K562 (cell line): ENCODE measurements around the gene KCNH2. TPM values are rescaled to one million over a fixed set of nuclear protein-coding genes. Genes with fewer than 3 reads are reported as not detected.

Experiments used
- ATAC-seq: fragments of 200-7000 bp; cut with Tn5 transposase; 3 replicates; pipeline ENCODE4 v1.9.1; 2020; ENCODE audit warnings: moderate library complexity
- BruUV-seq: library from RNA; stranded (reverse); fragments of 400-500 nt; replicated peaks from 2 replicates; lab custom pipeline; 2021; lab: Mats Ljungman, UMichigan
- CTCF ChIA-PET: fragments of 300-600 bp; formaldehyde crosslinking; extraction: SDS; loops from one replicate; lab custom pipeline; 2021; ENCODE audit warnings: low intra/inter-chr PET ratio; lab: Yijun Ruan, JAX
- POLR2A ChIA-PET: fragments of 300-600, 350-650 bp; sonication (Branson Sonifier 250); formaldehyde crosslinking; extraction: SDS; loops from one replicate; lab custom pipeline; 2021; ENCODE audit warnings: antibody characterized with exemption, inconsistent platforms; lab: Yijun Ruan, JAX
- DNase-seq, 4 experiments: peaks; one replicate each; pipeline versions ENCODE4 v3.0.0 to v3.0.0-alpha.2; 2011 to 2018; ENCODE audit warnings: low spot score in 3 of 4, mixed read lengths in 3 of 4; ENCODE audit errors: extremely low read depth in 1 of 4
- FAIRE-seq: peaks from 2 replicates; lab custom pipeline; 2011; peaks lifted over from hg19 to GRCh38; lab: Jason Lieb, UNC
- H2AFZ ChIP-seq: 2 replicates; pipeline ENCODE4 v1.6.0; 2011; ENCODE audit warnings: low read depth, low read length, control low read depth, inconsistent platforms
- H3K27ac ChIP-seq: fragments of 200-600 bp; 3 replicates; pipeline ENCODE4 v1.8.0; 2011; ENCODE audit warnings: low read depth, mild to moderate bottlenecking, control low read depth, inconsistent platforms, low read length, moderate library complexity, mixed read lengths; ENCODE audit errors: extremely low read depth
- H3K27me3 ChIP-seq, 2 experiments: fragments of 300-600 bp in 1 of 2; 2 replicates in 1 of 2; 3 replicates in 1 of 2; pipeline versions ENCODE4 v1.6.0 to v1.8.0; 2011; ENCODE audit warnings: inconsistent platforms in 2 of 2, low read length in 2 of 2, mild to moderate bottlenecking in 1 of 2, mixed read lengths in 1 of 2, moderate library complexity in 1 of 2; ENCODE audit not compliant: control insufficient read depth in 2 of 2, insufficient read depth in 2 of 2
- H3K36me3 ChIP-seq: fragments of 300-600 bp; 3 replicates; pipeline ENCODE4 v1.8.0; 2011; ENCODE audit warnings: mild to moderate bottlenecking, low read length, inconsistent platforms; ENCODE audit not compliant: control insufficient read depth, insufficient read depth
- H3K4me1 ChIP-seq, 2 experiments: fragments of 200-600 bp in 1 of 2; replicated peaks in 1 of 2; 2 replicates in 1 of 2; 3 replicates in 1 of 2; pipeline versions ENCODE4 v1.5.1 to v1.8.0; 2011; ENCODE audit warnings: inconsistent platforms in 2 of 2, low read length in 2 of 2, mild to moderate bottlenecking in 1 of 2, mixed read lengths in 1 of 2, moderate library complexity in 1 of 2; ENCODE audit not compliant: control insufficient read depth in 2 of 2, insufficient read depth in 2 of 2
- H3K4me2 ChIP-seq: 2 replicates; pipeline ENCODE4 v1.6.1; 2011; ENCODE audit warnings: low read length, control low read depth, inconsistent platforms, mixed read lengths; ENCODE audit not compliant: insufficient read depth
- H3K4me3 ChIP-seq: fragments of 200-600 bp; sonication (generic), shearing (Covaris generic); 2 replicates; pipeline ENCODE4 v1.5.1; 2016; ENCODE audit warnings: control low read depth, inconsistent platforms
- H3K79me2 ChIP-seq: fragments of 200-600 bp; 3 replicates; pipeline ENCODE4 v1.8.0; 2011; ENCODE audit warnings: low read length, inconsistent platforms; ENCODE audit not compliant: control insufficient read depth, insufficient read depth
- H3K9ac ChIP-seq, 2 experiments: 2 replicates each; pipeline versions ENCODE4 v1.6.0 to v1.6.1; 2011; ENCODE audit warnings: low read depth in 2 of 2, low read length in 2 of 2, control low read depth in 1 of 2, inconsistent platforms in 1 of 2, mild to moderate bottlenecking in 1 of 2, mixed read lengths in 1 of 2; ENCODE audit not compliant: insufficient read depth in 1 of 2
- H3K9me1 ChIP-seq: one replicate; pipeline ENCODE4 v1.6.0; 2011; ENCODE audit warnings: inconsistent platforms, mild to moderate bottlenecking, low read length, moderate library complexity; ENCODE audit not compliant: control insufficient read depth, insufficient read depth
- H3K9me3 ChIP-seq: replicated peaks from 2 replicates; pipeline ENCODE4 v1.5.1; 2011; ENCODE audit warnings: low read depth, low read length, inconsistent platforms; ENCODE audit not compliant: control insufficient read depth, insufficient read depth
- H4K20me1 ChIP-seq: replicated peaks from 2 replicates; pipeline ENCODE4 v1.6.1; 2011; ENCODE audit warnings: low read length, inconsistent platforms, mixed read lengths; ENCODE audit not compliant: control insufficient read depth, insufficient read depth
- ARID1B ChIP-seq: fragments of 450-650 bp; IDR thresholded peaks from 2 replicates; pipeline ENCODE4 v1.6.1; 2016; ENCODE audit warnings: antibody characterized with exemption, mild to moderate bottlenecking, inconsistent platforms
- CBFA2T3 ChIP-seq: fragments of 450-650 bp; IDR thresholded peaks from 2 replicates; pipeline ENCODE4 v1.6.1; 2017
- CREB5 ChIP-seq: fragments of 250-450 bp; sonication (Bioruptor Pico); IDR thresholded peaks from 2 replicates; pipeline ENCODE4 v1.5.0; 2020; ENCODE audit warnings: mild to moderate bottlenecking
- E2F8 ChIP-seq: fragments of 450-650 bp; IDR thresholded peaks from 2 replicates; pipeline ENCODE4 v1.7.1; 2018; ENCODE audit warnings: mild to moderate bottlenecking, low read depth; ENCODE audit not compliant: partially characterized antibody
- MAX ChIP-seq: sonication (generic); formaldehyde crosslinking; IDR thresholded peaks from 2 replicates; pipeline ENCODE4 v1.9.0; 2022; ENCODE audit warnings: mild to moderate bottlenecking, missing genetic modification reagents
- MXI1 ChIP-seq: IDR thresholded peaks from 2 replicates; pipeline ENCODE4 v1.6.1; 2011; ENCODE audit warnings: low read depth, mild to moderate bottlenecking, improper control_type of control experiment, low read length
- RCOR1 ChIP-seq, 2 experiments: IDR thresholded peaks; 2 replicates each; pipeline ENCODE4 v1.6.1; 2012; ENCODE audit warnings: low read depth in 2 of 2, low read length in 2 of 2, borderline replicate concordance in 1 of 2, improper control_type of control experiment in 1 of 2
- TCF3 ChIP-seq: sonication (generic); formaldehyde crosslinking; IDR thresholded peaks from 2 replicates; pipeline ENCODE4 v1.4.0; 2020; ENCODE audit warnings: mild to moderate bottlenecking, missing genetic modification reagents
- TEAD4 ChIP-seq, 2 experiments: sonication (generic) in 1 of 2; formaldehyde crosslinking in 1 of 2; IDR thresholded peaks; 2 replicates each; pipeline versions ENCODE4 v1.6.1 to v1.8.0; 2012 to 2022; ENCODE audit warnings: borderline replicate concordance in 1 of 2, inconsistent platforms in 1 of 2, low read length in 1 of 2, mild to moderate bottlenecking in 1 of 2, missing genetic modification reagents in 1 of 2
- ZNF316 ChIP-seq: fragments of 450-650 bp; IDR thresholded peaks from 2 replicates; pipeline ENCODE4 v1.6.1; 2016
- ZNF551 ChIP-seq: fragments of 250-450 bp; sonication (Bioruptor Pico); IDR thresholded peaks from 2 replicates; pipeline ENCODE4 v1.5.0; 2021; ENCODE audit warnings: mild to moderate bottlenecking, moderate library complexity
- WGBS: fragments of 100-300 bp; shearing (Covaris generic); methylation state at CpG from one replicate; pipeline ENCODE4 v1.1.6; 2016; ENCODE audit warnings: low coverage, mixed read lengths; ENCODE audit not compliant: insufficient coverage; ENCODE audit errors: missing lambda C conversion rate; 5-methylcytosine and 5-hydroxymethylcytosine counted together
- in situ Hi-C: fragments of 300-500 bp; cut with MboI; formaldehyde crosslinking; loops from 4 replicates; pipeline ENCODE4 v1.15.0; 2018; ENCODE audit warnings: inconsistent platforms, mixed read lengths
- intact Hi-C: fragments of 100-400 bp; cut with micrococcal nuclease; formaldehyde crosslinking; loops from 2 replicates; pipeline ENCODE4 v1.14.2; 2022
- polyA plus RNA-seq, 8 experiments: library from polyadenylated mRNA; depleted of rRNA in 4 of 8; stranded (reverse) in 5 of 8; unstranded in 3 of 8; fragments of >200 nt; fragmentation: Nextera tagmentation in 2 of 8; fragmentation: Illumina TruSeq in 1 of 8; extraction: Ambion mirVana in 2 of 8; extraction: Trizol in 1 of 8; gene quantifications; 2 replicates each; pipeline versions ENCODE4 v1.2.1 to v1.2.3, GENCODE V29; 2011 to 2014; ENCODE audit warnings: inconsistent platforms in 1 of 8, missing spikeins in 1 of 8
- total RNA-seq, 7 experiments: library from RNA; depleted of rRNA in 6 of 7; stranded (reverse); fragments of >200 nt in 6 of 7; fragmentation: Illumina TruSeq in 2 of 7; extraction: Trizol in 2 of 7; gene quantifications; 2 replicates each; pipeline versions ENCODE4 v1.2.1 to v1.2.3, GENCODE V29; 2011 to 2021; ENCODE audit warnings: low replicate concordance in 1 of 7

The KCNH2 gene
- total and polyA plus RNA-seq, 9 of the 15 experiments (the other 6 are each of a cell fraction or from before 2014, with no cell fraction given): 18.1 to 368 (median 218) TPM

- WGBS: 70% methylated on average over 13 of the region's 13 CpGs
- H3K79me2 ChIP-seq: no peaks in the 10 kb centered on the region
- no peak overlapping the region for H3K4me2 ChIP-seq
- no peak overlapping the region for H3K27ac ChIP-seq
- no peak overlapping the region for H3K4me3 ChIP-seq
- H2AFZ ChIP-seq: no peak overlapping the region
- intact Hi-C loops (no loop called here), in situ Hi-C loops (no loop called here)
- H3K36me3 ChIP-seq: no peaks in the 10 kb centered on the region
- CTCF ChIA-PET: no interaction called here
- no TSS peak for BruUV-seq
- no peaks in the 10 kb centered on the region for H3K9me1 ChIP-seq
- no peak for ATAC-seq
- peak; percentile 54 for FAIRE-seq
- peaks cover 28 to 56% of the 10 kb centered on the region in 2 experiments for H3K4me1 ChIP-seq
- peak overlapping the region in 1 of 2 experiments; percentile 1; a peak in 1 of 4 replicates for H3K9ac ChIP-seq
- no peaks in the 10 kb centered on the region for H3K27me3 ChIP-seq
- no peaks in the 10 kb centered on the region for H3K9me3 ChIP-seq
- no peak for DNase-seq
- POLR2A ChIA-PET: interaction anchor here (0.6 to 1.1 kb wide), 3 partner anchors 61 to 85 kb away, joined by 3 to 4 read pairs (median 3); partner anchors contain the start of gene AGAP3
- H4K20me1 ChIP-seq: no peaks in the 10 kb centered on the region
- peak; percentile 71 for TF ChIP-seq CBFA2T3
- TF ChIP-seq E2F8: no peak
- peak; percentile 65; the same call in 1 of the 2 replicates for TF ChIP-seq TCF3 (CRISPR knock-in tag)
- peak; percentile 31; the same call in 1 of the 2 replicates for TF ChIP-seq ARID1B
- TF ChIP-seq ZNF551 (CRISPR knock-in tag): no peak
- TF ChIP-seq CREB5 (CRISPR knock-in tag): no peak
- no peak for TF ChIP-seq MXI1
- peak; percentile 29; the same call in 1 of the 2 replicates for TF ChIP-seq ZNF316
- peak; percentile 58 for TF ChIP-seq TEAD4 (IDR thresholded peaks at IDR 0.05; ENCODE audit: low read length)
- no peak for TF ChIP-seq TEAD4 (CRISPR knock-in tag; IDR thresholded peaks at IDR 0.05; ENCODE audit: borderline replicate concordance)
- peak in 1 of 2 experiments; percentile 20; a peak in 1 of 4 replicates for TF ChIP-seq RCOR1 (IDR thresholded peaks at IDR 0.05; ENCODE audit: borderline replicate concordance in 1 of 2, low read depth in 2 of 2, low read length in 2 of 2)
- 0 out of 2 replicates have a peak, but pooled peaks have one; percentile 22 for TF ChIP-seq MAX (CRISPR knock-in tag)
Measured at GRCh38 chr7:151000897-151001495, 22.9 kb upstream of the KCNH2 start.
